C4-2B (cell line): Measurements from ENCODE around the gene ZFR2.

Source experiments
- CTCF ChIP-seq: fragments of 450-650 bp; conservative IDR thresholded peaks from 2 replicates; pipeline ENCODE4 v1.5.1; 2017; ENCODE audit warnings: mild to moderate bottlenecking
- ZFX ChIP-seq: fragments of 450-650 bp; IDR thresholded peaks from 2 replicates; pipeline ENCODE4 v1.6.1; 2017

GRCh38 chr19:3837922-3838321 is 30.9 kb downstream of the ZFR2 start:
- TF ChIP-seq CTCF (no peak), ZFX (no peak)
